Hepatocyte (in vitro differentiated cells): ENCODE measurements around the gene LITAF. TPM values are rescaled to one million over a fixed set of nuclear protein-coding genes. Genes with fewer than 3 reads are reported as not detected.

Experiments used
- DNase-seq: peaks from one replicate; pipeline ENCODE4 v3.0.0-alpha.2; 2016; ENCODE audit warnings: low spot score
- H2AFZ ChIP-seq: fragments of 200-600 bp; sonication (generic); 2 replicates; pipeline ENCODE4 v1.6.0; 2016; ENCODE audit warnings: antibody characterized with exemption, mild to moderate bottlenecking
- H3K27ac ChIP-seq: fragments of 200-600 bp; sonication (generic); 2 replicates; pipeline ENCODE4 v1.5.1; 2016; ENCODE audit warnings: mild to moderate bottlenecking
- H3K27me3 ChIP-seq: fragments of 200-600 bp; sonication (generic); 2 replicates; pipeline ENCODE4 v1.6.1; 2016
- H3K36me3 ChIP-seq: fragments of 200-600 bp; sonication (generic); replicated peaks from 2 replicates; pipeline ENCODE4 v1.5.1; 2016; ENCODE audit warnings: low read depth; ENCODE audit not compliant: insufficient read depth
- H3K4me1 ChIP-seq: fragments of 200-600 bp; sonication (generic); 2 replicates; pipeline ENCODE4 v1.5.1; 2016; ENCODE audit warnings: mild to moderate bottlenecking, moderate library complexity; ENCODE audit not compliant: insufficient read depth
- H3K4me2 ChIP-seq: fragments of 200-600 bp; sonication (generic); 2 replicates; pipeline ENCODE4 v1.6.0; 2016
- H3K4me3 ChIP-seq: fragments of 200-600 bp; sonication (generic); 2 replicates; pipeline ENCODE4 v1.5.1; 2016; ENCODE audit warnings: mild to moderate bottlenecking
- H3K79me2 ChIP-seq: fragments of 200-600 bp; sonication (generic); 2 replicates; pipeline ENCODE4 v1.6.0; 2017; ENCODE audit warnings: mild to moderate bottlenecking
- H3K9me2 ChIP-seq: fragments of 200-600 bp; sonication (generic); replicated peaks from 2 replicates; pipeline ENCODE4 v1.6.0; 2017; ENCODE audit warnings: mild to moderate bottlenecking; ENCODE audit not compliant: insufficient read depth
- H3K9me3 ChIP-seq: fragments of 200-600 bp; sonication (generic); 2 replicates; pipeline ENCODE4 v1.5.1; 2016; ENCODE audit warnings: low read depth, mild to moderate bottlenecking
- H4K20me1 ChIP-seq: fragments of 200-600 bp; sonication (generic); 2 replicates; pipeline ENCODE4 v1.6.0; 2016; ENCODE audit warnings: mild to moderate bottlenecking; ENCODE audit not compliant: insufficient read depth, poor library complexity, severe bottlenecking
- CTCF ChIP-seq: fragments of 200-600 bp; sonication (generic); IDR thresholded peaks from 2 replicates; pipeline ENCODE4 v1.5.1; 2016; ENCODE audit warnings: antibody characterized with exemption, mild to moderate bottlenecking; ENCODE audit not compliant: poor library complexity
- EZH2 ChIP-seq: fragments of 200-600 bp; sonication (generic); IDR thresholded peaks from 2 replicates; pipeline ENCODE4 v1.6.1; 2016; ENCODE audit warnings: antibody characterized with exemption, mild to moderate bottlenecking, borderline replicate concordance
- EZH2phosphoT487 ChIP-seq: fragments of 200-600 bp; sonication (generic); IDR thresholded peaks from one replicate; pipeline ENCODE4 v1.6.1; 2018; ENCODE audit warnings: antibody characterized with exemption, mild to moderate bottlenecking, low read depth, moderate library complexity; ENCODE audit not compliant: unreplicated experiment, severe bottlenecking
- WGBS: methylation state at CpG from one replicate; pipeline ENCODE4 v1.1.6; 2016; ENCODE audit warnings: low lambda C conversion rate; ENCODE audit errors: missing lambda C conversion rate; 5-methylcytosine and 5-hydroxymethylcytosine counted together
- polyA plus RNA-seq: library from polyadenylated mRNA; unstranded; fragments of >200 nt; fragmentation: Nextera tagmentation; extraction: Ambion mirVana; gene quantifications from 2 replicates; pipeline ENCODE4 v1.2.1, GENCODE V29; 2016
- total RNA-seq: library from RNA; depleted of rRNA; stranded (reverse); fragments of >200 nt; gene quantifications from 2 replicates; pipeline ENCODE4 v1.2.3, GENCODE V29; 2014

Gene LITAF
- total and polyA plus RNA-seq, 2 experiments from 2014 or later: 65.6 to 134 TPM

- Histone ChIP-seq H2AFZ (peak overlapping the region; percentile 26), H3K27me3 (no peaks in the 10 kb centered on the region), H4K20me1 (no peaks in the 10 kb centered on the region), H3K4me1 (peaks cover 29% of the 10 kb centered on the region), H3K9me2 (no peaks in the 10 kb centered on the region), H3K79me2 (no peaks in the 10 kb centered on the region), H3K36me3 (no peaks in the 10 kb centered on the region), H3K4me3 (no peak overlapping the region), H3K4me2 (peak overlapping the region; percentile 46), H3K27ac (peak overlapping the region; percentile 87), H3K9me3 (no peaks in the 10 kb centered on the region)
- 40% methylated on average over 13 of the region's 15 CpGs for WGBS
- peak; percentile 81 for DNase-seq
- TF ChIP-seq EZH2phosphoT487: no peak
- TF ChIP-seq EZH2: no peak
- no peak for TF ChIP-seq CTCF
Measured at GRCh38 chr16:11632455-11632939, 45.8 kb upstream of the LITAF start.

- 91% methylated on average over 7 of the region's 7 CpGs for WGBS
- no peak for DNase-seq
- no peak overlapping the region for H3K4me3 ChIP-seq
- no peaks in the 10 kb centered on the region for H3K9me2 ChIP-seq
- no peaks in the 10 kb centered on the region for H3K9me3 ChIP-seq
- peaks cover 30% of the 10 kb centered on the region for H3K4me1 ChIP-seq
- H3K36me3 ChIP-seq: no peaks in the 10 kb centered on the region
- no peaks in the 10 kb centered on the region for H3K27me3 ChIP-seq
- H4K20me1 ChIP-seq: no peaks in the 10 kb centered on the region
- H3K79me2 ChIP-seq: no peaks in the 10 kb centered on the region
- no peak for TF ChIP-seq CTCF
- no peak for TF ChIP-seq EZH2phosphoT487
- no peak for TF ChIP-seq EZH2
- no peak overlapping the region for H3K4me2 ChIP-seq
- H3K27ac ChIP-seq: no peak overlapping the region
- H2AFZ ChIP-seq: no peak overlapping the region
Measured at GRCh38 chr16:11631214-11631613, 44.5 kb upstream of the LITAF start.

GRCh38 chr16:11630768-11631056 is 44.0 kb upstream of the LITAF start:
- no peak overlapping the region for H2AFZ ChIP-seq
- no peaks in the 10 kb centered on the region for H3K9me2 ChIP-seq
- no peak overlapping the region for H3K4me3 ChIP-seq
- no peak overlapping the region for H3K4me2 ChIP-seq
- no peak overlapping the region for H3K27ac ChIP-seq
- no peaks in the 10 kb centered on the region for H3K9me3 ChIP-seq
- H3K27me3 ChIP-seq: no peaks in the 10 kb centered on the region
- peaks cover 29% of the 10 kb centered on the region for H3K4me1 ChIP-seq
- no peaks in the 10 kb centered on the region for H4K20me1 ChIP-seq
- WGBS: 91% methylated on average over 6 of the region's 6 CpGs
- TF ChIP-seq CTCF: no peak
- no peak for TF ChIP-seq EZH2
- no peak for TF ChIP-seq EZH2phosphoT487
- DNase-seq: no peak
- H3K36me3 ChIP-seq: no peaks in the 10 kb centered on the region
- no peaks in the 10 kb centered on the region for H3K79me2 ChIP-seq
